GM12878 (cell line): ENCODE results near the gene PMEL. TPM values are rescaled to one million over a fixed set of nuclear protein-coding genes. Genes with fewer than 3 reads are reported as not detected.

Experiments
- ATAC-seq: fragments of 200-7000 bp; cut with Tn5 transposase; 3 replicates; pipeline ENCODE4 v1.9.1; 2020; ENCODE audit warnings: mild to moderate bottlenecking, moderate library complexity
- BruUV-seq: library from RNA; stranded (reverse); fragments of 400-500 nt; replicated peaks from 2 replicates; lab custom pipeline; 2021; lab: Mats Ljungman, UMichigan
- CTCF ChIA-PET: fragments of 300-600 bp; sonication (Branson Sonifier 250); formaldehyde crosslinking; extraction: SDS; loops from one replicate; lab custom pipeline; 2021; ENCODE audit warnings: inconsistent platforms; lab: Yijun Ruan, JAX
- POLR2A ChIA-PET: fragments of 350-600 bp; formaldehyde crosslinking; extraction: SDS; loops from one replicate; lab custom pipeline; 2021; ENCODE audit warnings: inconsistent platforms; lab: Charles Lee
- RAD21 ChIA-PET: fragments of 300-600 bp; sonication (Branson Sonifier 250); formaldehyde crosslinking; loops from one replicate; lab custom pipeline; 2023; ENCODE audit warnings: antibody characterized with exemption; ENCODE audit not compliant: unreplicated experiment; lab: Charles Lee
- SMC1A ChIA-PET: fragments of 300-600 bp; sonication (Branson Sonifier 250); formaldehyde crosslinking; loops from one replicate; lab custom pipeline; 2023; ENCODE audit not compliant: unreplicated experiment, uncharacterized antibody; lab: Charles Lee
- DNase-seq: peaks from one replicate; pipeline ENCODE4 v3.0.0-alpha.2; 2011; ENCODE audit warnings: low read depth, low spot score
- FAIRE-seq: peaks from 3 replicates; lab custom pipeline; 2011; peaks lifted over from hg19 to GRCh38; lab: Jason Lieb, UNC
- H2AFZ ChIP-seq: 2 replicates; pipeline ENCODE4 v1.6.0; 2011; ENCODE audit warnings: low read depth, low read length, control low read depth; ENCODE audit not compliant: control insufficient read depth
- H3K27ac ChIP-seq: 2 replicates; pipeline ENCODE4 v1.5.1; 2011; ENCODE audit warnings: control low read depth; ENCODE audit not compliant: control insufficient read depth, insufficient read depth
- H3K27me3 ChIP-seq, 2 experiments: replicated peaks in 1 of 2; 2 replicates each; pipeline versions ENCODE4 v1.6.0 to v1.6.1; 2011; ENCODE audit warnings: low read length in 1 of 2; ENCODE audit not compliant: control insufficient read depth in 2 of 2, insufficient read depth in 2 of 2
- H3K36me3 ChIP-seq, 2 experiments: 2 replicates each; pipeline ENCODE4 v1.5.1; 2011; ENCODE audit warnings: low read length in 1 of 2; ENCODE audit not compliant: control insufficient read depth in 2 of 2, insufficient read depth in 2 of 2
- H3K4me1 ChIP-seq: 2 replicates; pipeline ENCODE4 v1.6.1; 2011; ENCODE audit warnings: mild to moderate bottlenecking, low read length, moderate library complexity, mixed read lengths; ENCODE audit not compliant: control insufficient read depth, insufficient read depth
- H3K4me2 ChIP-seq: 2 replicates; pipeline ENCODE4 v1.6.0; 2011; ENCODE audit warnings: control low read depth; ENCODE audit not compliant: control insufficient read depth, insufficient read depth
- H3K4me3 ChIP-seq: fragments of 200-600 bp; sonication (generic); 2 replicates; pipeline ENCODE4 v1.5.1; 2016
- H3K79me2 ChIP-seq: 2 replicates; pipeline ENCODE4 v1.6.0; 2011; ENCODE audit warnings: low read length; ENCODE audit not compliant: control insufficient read depth, insufficient read depth
- H3K9ac ChIP-seq: 2 replicates; pipeline ENCODE4 v1.8.0; 2011; ENCODE audit warnings: low read length, control low read depth, mixed read lengths; ENCODE audit not compliant: control insufficient read depth, insufficient read depth
- H3K9me3 ChIP-seq: replicated peaks from 3 replicates; pipeline ENCODE4 v1.5.1; 2011; ENCODE audit warnings: mild to moderate bottlenecking, low read length; ENCODE audit not compliant: control insufficient read depth, insufficient read depth
- H4K20me1 ChIP-seq: 2 replicates; pipeline ENCODE4 v1.6.0; 2011; ENCODE audit not compliant: control insufficient read depth, insufficient read depth
- ATF3 ChIP-seq: IDR thresholded peaks from 2 replicates; pipeline ENCODE4 v1.6.1; 2011; ENCODE audit warnings: low read depth, mild to moderate bottlenecking, low read length, moderate library complexity, borderline replicate concordance; ENCODE audit errors: extremely low read depth
- BCL3 ChIP-seq: IDR thresholded peaks from 2 replicates; pipeline ENCODE4 v1.6.1; 2011; ENCODE audit warnings: borderline replicate concordance, low read depth, mild to moderate bottlenecking, moderate library complexity, low read length; ENCODE audit not compliant: insufficient read depth, poor library complexity, severe bottlenecking
- BCLAF1 ChIP-seq: fragments of 450-650 bp; IDR thresholded peaks from 2 replicates; pipeline ENCODE4 v1.6.1; 2017; ENCODE audit warnings: antibody characterized with exemption, mild to moderate bottlenecking, moderate library complexity
- CBFB ChIP-seq: IDR thresholded peaks from 2 replicates; pipeline ENCODE4 v1.6.1; 2016; ENCODE audit warnings: antibody characterized with exemption, low read depth
- CREB1 ChIP-seq: IDR thresholded peaks from 2 replicates; pipeline ENCODE4 v1.6.1; 2012; ENCODE audit warnings: low read depth, mild to moderate bottlenecking, inconsistent platforms
- CREM ChIP-seq: IDR thresholded peaks from 2 replicates; pipeline ENCODE4 v1.6.1; 2014; ENCODE audit warnings: antibody characterized with exemption, low read depth
- JUNB ChIP-seq: IDR thresholded peaks from 2 replicates; pipeline ENCODE4 v1.6.1; 2016; ENCODE audit warnings: antibody characterized with exemption, mild to moderate bottlenecking
- MYB ChIP-seq: fragments of 150-350 bp; IDR thresholded peaks from 2 replicates; pipeline ENCODE4 v1.6.1; 2014; ENCODE audit warnings: mild to moderate bottlenecking, low read depth, low read length, borderline replicate concordance
- PML ChIP-seq: IDR thresholded peaks from 2 replicates; pipeline ENCODE4 v1.6.1; 2012; ENCODE audit warnings: low read length, inconsistent platforms
- RAD21 ChIP-seq: IDR thresholded peaks from 2 replicates; pipeline ENCODE4 v1.6.1; 2011; ENCODE audit warnings: mild to moderate bottlenecking, low read depth, low read length, moderate library complexity; ENCODE audit not compliant: insufficient read depth
- TARDBP ChIP-seq: IDR thresholded peaks from 2 replicates; pipeline ENCODE4 v1.6.1; 2016; ENCODE audit warnings: borderline replicate concordance
- YY1 ChIP-seq: IDR thresholded peaks from 2 replicates; pipeline ENCODE4 v1.6.1; 2011; ENCODE audit warnings: low read depth, mild to moderate bottlenecking, low read length
- ZNF207 ChIP-seq: fragments of 450-650 bp; IDR thresholded peaks from 2 replicates; pipeline ENCODE4 v1.6.1; 2014; ENCODE audit warnings: antibody characterized with exemption, mild to moderate bottlenecking, borderline replicate concordance
- ZNF274 ChIP-seq: IDR thresholded peaks from one replicate; pipeline ENCODE4 v1.8.0; 2011; ENCODE audit not compliant: insufficient read length, insufficient read depth
- WGBS: methylation state at CpG from one replicate; pipeline ENCODE4 v1.1.6; 2016; ENCODE audit warnings: low lambda C conversion rate; ENCODE audit not compliant: insufficient replicate concordance, insufficient coverage; ENCODE audit errors: missing lambda C conversion rate; 5-methylcytosine and 5-hydroxymethylcytosine counted together
- in situ Hi-C: fragments of 300-500 bp; cut with MboI; formaldehyde crosslinking; loops from 9 replicates; pipeline ENCODE4 v1.14.3; 2018; ENCODE audit warnings: mixed read lengths
- intact Hi-C: fragments of 100-400 bp; cut with micrococcal nuclease; formaldehyde crosslinking; loops from one replicate; pipeline ENCODE4 v1.14.2; 2022; ENCODE audit not compliant: unreplicated experiment
- polyA plus RNA-seq, 11 experiments: library from polyadenylated mRNA; depleted of rRNA in 4 of 11; unstranded in 6 of 11; stranded (reverse) in 5 of 11; fragments of >200 nt; fragmentation: Nextera tagmentation in 4 of 11; fragmentation: Illumina TruSeq in 1 of 11; extraction: Ambion mirVana in 4 of 11; extraction: Trizol in 1 of 11; gene quantifications; 1 replicate in 1 of 11; 2 replicates in 10 of 11; pipeline versions ENCODE4 v1.2.1 to v1.2.3, GENCODE V29; 2011 to 2016; ENCODE audit warnings: inconsistent platforms in 2 of 11, missing spikeins in 2 of 11, low read depth in 1 of 11
- total RNA-seq, 4 experiments: library from RNA; depleted of rRNA in 3 of 4; stranded (reverse); fragments of >200 nt in 3 of 4; fragmentation: Illumina TruSeq in 1 of 4; extraction: Trizol in 1 of 4; gene quantifications; 2 replicates each; pipeline versions ENCODE4 v1.2.1 to v1.2.3, GENCODE V29; 2013 to 2021

Gene PMEL
- total and polyA plus RNA-seq, 10 of the 15 experiments (the other 5 are each of a cell fraction or from before 2014, with no cell fraction given) = 0.32 to 1.6 (median 0.56) TPM

GRCh38 chr12:55995366-55995765, 29.5 kb upstream of the PMEL start:
- H3K9me3 ChIP-seq = no peaks in the 10 kb centered on the region
- no peak overlapping the region for H3K27ac ChIP-seq
- intact Hi-C loops (loop anchor here (5.0 kb wide), 1 partner anchor 122 kb away; the partner anchor contains the start of genes RPL41 and ZC3H10), in situ Hi-C loops (no loop called here)
- TF ChIP-seq CBFB (no peak), TARDBP (no peak), ZNF207 (no peak), ATF3 (no peak), MYB (no peak), JUNB (no peak), CREB1 (no peak), YY1 (no peak), RAD21 (no peak), CREM (no peak), BCL3 (no peak), ZNF274 (no peak), BCLAF1 (no peak), PML (no peak)
- H3K36me3 ChIP-seq = peaks cover 3 to 24% of the 10 kb centered on the region in 2 experiments
- no peak overlapping the region for H3K4me3 ChIP-seq
- 82% methylated on average over 8 of the region's 8 CpGs for WGBS
- H3K79me2 ChIP-seq = no peaks in the 10 kb centered on the region
- no peaks in the 10 kb centered on the region for H3K27me3 ChIP-seq
- no peak overlapping the region for H3K9ac ChIP-seq
- H3K4me1 ChIP-seq = peaks cover 3% of the 10 kb centered on the region; the same call in 1 of the 2 replicates
- ChIA-PET RAD21 (interaction anchor here (0.8 to 4.8 kb wide), 18 partner anchors 8 to 256 kb away, joined by 3 to 44 read pairs (median 12); partner anchors contain the start of genes PA2G4 and RAB5B), CTCF (interaction anchor here (0.6 to 6.0 kb wide), 38 partner anchors 8 to 270 kb away, joined by 3 to 107 read pairs (median 5); partner anchors contain the start of genes DGKA, ORMDL2, PA2G4 and RAB5B), SMC1A (interaction anchor here (1.0 to 4.2 kb wide), 12 partner anchors 10 to 266 kb away, joined by 3 to 52 read pairs (median 8); partner anchors contain the start of genes RAB5B and ZC3H10), POLR2A (interaction anchor here (0.5 to 2.6 kb wide), 13 partner anchors 9 to 172 kb away, joined by 3 to 46 read pairs (median 7); partner anchors contain the start of gene RAB5B)
- H3K4me2 ChIP-seq = no peak overlapping the region
- FAIRE-seq = no peak
- H4K20me1 ChIP-seq = no peaks in the 10 kb centered on the region
- no TSS peak for BruUV-seq
- no peak for DNase-seq
- ATAC-seq = no peak
- no peak overlapping the region for H2AFZ ChIP-seq
